Measurements from ENCODE around the gene IFT172.

Gene IFT172

GRCh38 chr2:27420996-27421395 is 68.5 kb downstream of the IFT172 start:
- DNase-seq: no peak

DNA sequence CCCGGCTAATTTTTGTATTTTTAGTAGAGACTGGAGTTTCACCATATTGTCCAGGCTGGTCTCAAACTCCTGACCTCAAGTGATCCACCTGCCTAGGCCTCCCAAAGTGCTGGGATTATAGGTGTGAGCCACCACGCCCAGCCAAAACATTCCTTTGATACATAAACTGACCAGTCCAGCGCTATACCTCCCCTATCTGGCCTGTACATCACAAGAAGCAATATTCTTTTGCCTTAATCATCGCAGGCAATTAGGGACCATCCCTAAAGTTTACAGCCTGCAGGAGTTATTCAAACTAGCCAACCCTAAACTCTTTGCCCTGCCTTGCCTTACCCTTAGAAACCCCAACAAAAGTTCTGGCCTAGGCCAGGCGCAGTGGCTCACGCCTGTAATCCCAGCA is 73.4 kb downstream of the IFT172 start:
- no peak for DNase-seq

- DNase-seq: no peak
These were observed 77.0 kb downstream of the IFT172 start for GRCh38 chr2:27412419-27413152.

- DNase-seq: peak; percentile 87
These were observed 80.0 kb downstream of the IFT172 start, which contains the start of gene PPM1G for GRCh38 chr2:27409321-27410073. TSS of gene PPM1G (minus strand) at chr2:27409591. CDS start at chr2:27409422, 169 bp downstream.

DNA sequence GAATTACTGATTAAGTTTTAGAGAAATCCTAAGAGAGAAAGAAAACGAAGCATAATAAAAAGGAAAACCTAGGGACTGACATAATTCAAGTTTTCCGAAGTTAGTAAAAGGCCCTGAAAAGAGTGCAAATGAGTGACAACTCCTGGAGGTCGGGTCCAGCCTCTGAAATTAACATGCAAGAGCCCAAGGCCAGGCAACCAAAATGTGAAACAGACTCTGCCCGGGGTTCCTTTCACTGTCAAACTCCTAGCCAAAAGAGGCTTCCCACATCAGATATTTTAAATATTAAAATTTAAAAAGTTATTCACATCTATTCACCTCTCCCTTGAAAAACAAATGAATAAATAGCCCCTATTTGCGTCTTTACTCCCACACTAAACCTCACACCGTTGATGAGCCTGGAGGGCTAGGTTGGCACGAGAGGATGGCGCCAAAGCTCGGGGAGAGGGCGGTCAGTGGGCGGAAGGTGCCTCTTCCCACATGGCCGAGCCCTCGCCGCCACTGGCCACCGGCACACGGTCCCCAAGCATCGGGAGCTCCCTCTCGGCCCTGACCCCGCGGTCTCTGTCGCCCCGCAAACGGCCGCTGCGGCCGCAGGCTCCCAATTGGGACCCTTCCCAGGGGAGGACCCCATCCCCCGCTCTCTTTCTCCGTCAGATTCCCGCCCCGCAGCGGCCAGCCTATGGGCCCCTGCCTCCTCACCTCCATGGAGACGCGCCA is 80.8 kb downstream of the IFT172 start:
- DNase-seq: no peak

- DNase-seq: peak; percentile 65
These were observed 81.6 kb downstream of the IFT172 start for GRCh38 chr2:27407798-27408491.

DNA sequence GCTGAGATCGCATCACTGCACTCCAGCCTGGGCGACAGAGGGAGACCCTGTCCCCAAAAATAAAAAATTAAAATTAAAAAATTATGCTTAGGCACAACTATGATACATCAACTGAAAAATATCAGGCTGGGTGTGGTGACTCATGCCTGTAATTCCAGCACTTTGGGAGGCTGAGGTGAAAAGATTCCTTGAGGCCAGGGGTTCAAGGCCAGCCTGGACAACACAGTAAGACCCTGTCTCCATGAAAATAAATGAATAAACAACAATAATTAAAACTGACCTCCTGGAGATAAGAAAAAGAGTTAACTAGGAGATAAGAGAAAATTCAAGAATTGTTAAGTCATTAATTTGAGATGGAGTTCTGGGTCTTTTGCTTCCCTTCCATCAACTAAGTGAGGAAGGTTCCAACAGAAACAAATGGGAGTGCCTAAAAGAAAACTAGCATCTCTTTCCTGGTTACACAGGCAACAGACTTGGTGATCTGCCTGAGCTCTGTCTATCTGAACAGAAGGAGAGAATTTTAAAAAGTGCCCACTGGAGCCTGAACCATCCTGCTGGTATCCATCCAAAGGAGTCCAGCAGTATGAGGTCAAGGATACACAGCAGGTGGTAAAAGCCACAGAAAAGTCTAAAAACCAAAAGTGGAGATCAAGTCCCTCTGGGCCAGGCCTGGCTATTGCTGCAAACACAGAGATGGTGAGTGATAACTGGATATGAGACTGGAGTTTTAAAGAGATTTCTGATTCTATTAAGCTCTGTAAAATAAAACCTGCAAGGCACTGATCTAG is 89.0 kb downstream of the IFT172 start:
- no peak for DNase-seq

DNA sequence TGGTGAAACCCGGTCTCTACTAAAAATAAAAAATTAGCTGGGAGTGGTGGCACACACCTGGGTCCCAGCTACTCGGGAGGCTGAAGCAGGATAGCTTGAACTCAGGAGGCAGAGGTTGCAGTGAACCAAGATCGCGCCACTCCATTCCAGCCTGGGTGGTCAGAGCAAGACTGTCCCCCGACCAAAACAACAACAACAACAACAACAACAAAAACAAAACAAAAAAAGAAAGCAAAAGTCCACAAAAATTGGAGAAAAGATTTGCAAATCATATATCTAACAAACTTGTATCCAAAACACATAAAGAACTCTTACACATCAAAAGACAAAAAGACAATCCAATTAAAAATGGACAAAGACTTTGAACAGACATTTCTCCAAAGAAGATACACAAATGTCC is 90.6 kb downstream of the IFT172 start:
- DNase-seq: no peak

All from NCI-H1694 (cell line).